GM12801 (cell line): ENCODE results near the gene GOLGA6C.

Experiments used
- TF ChIP-seq, protein P1 (sequence below): IDR thresholded peaks from one replicate; pipeline ENCODE4 v1.5.1; 2011; ENCODE audit warnings: control low read depth; ENCODE audit not compliant: insufficient read length; ENCODE audit errors: extremely low read depth

GOLGA6C gene

DNA sequence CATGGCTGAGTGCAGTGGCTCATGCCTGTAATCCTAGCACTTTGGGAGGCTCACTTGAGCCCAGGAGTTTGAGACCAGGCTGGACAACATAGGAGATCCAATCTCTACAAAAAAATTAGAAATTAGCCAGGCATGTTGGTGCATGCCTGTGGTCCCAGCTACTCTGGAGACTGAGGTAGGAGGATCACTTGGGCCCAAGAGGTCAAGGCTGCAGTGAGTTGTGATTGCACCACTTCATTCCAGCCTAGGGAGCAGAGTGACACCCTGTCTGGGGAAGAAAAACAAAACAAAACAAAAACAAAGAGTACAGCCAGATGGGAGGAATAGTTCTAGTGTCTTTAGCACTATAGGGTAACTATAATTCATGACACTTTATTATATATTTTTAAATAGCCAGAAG lies 51.6 kb downstream of the GOLGA6C start:
- TF ChIP-seq, protein P1, sequence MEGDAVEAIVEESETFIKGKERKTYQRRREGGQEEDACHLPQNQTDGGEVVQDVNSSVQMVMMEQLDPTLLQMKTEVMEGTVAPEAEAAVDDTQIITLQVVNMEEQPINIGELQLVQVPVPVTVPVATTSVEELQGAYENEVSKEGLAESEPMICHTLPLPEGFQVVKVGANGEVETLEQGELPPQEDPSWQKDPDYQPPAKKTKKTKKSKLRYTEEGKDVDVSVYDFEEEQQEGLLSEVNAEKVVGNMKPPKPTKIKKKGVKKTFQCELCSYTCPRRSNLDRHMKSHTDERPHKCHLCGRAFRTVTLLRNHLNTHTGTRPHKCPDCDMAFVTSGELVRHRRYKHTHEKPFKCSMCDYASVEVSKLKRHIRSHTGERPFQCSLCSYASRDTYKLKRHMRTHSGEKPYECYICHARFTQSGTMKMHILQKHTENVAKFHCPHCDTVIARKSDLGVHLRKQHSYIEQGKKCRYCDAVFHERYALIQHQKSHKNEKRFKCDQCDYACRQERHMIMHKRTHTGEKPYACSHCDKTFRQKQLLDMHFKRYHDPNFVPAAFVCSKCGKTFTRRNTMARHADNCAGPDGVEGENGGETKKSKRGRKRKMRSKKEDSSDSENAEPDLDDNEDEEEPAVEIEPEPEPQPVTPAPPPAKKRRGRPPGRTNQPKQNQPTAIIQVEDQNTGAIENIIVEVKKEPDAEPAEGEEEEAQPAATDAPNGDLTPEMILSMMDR: no peak

DNA sequence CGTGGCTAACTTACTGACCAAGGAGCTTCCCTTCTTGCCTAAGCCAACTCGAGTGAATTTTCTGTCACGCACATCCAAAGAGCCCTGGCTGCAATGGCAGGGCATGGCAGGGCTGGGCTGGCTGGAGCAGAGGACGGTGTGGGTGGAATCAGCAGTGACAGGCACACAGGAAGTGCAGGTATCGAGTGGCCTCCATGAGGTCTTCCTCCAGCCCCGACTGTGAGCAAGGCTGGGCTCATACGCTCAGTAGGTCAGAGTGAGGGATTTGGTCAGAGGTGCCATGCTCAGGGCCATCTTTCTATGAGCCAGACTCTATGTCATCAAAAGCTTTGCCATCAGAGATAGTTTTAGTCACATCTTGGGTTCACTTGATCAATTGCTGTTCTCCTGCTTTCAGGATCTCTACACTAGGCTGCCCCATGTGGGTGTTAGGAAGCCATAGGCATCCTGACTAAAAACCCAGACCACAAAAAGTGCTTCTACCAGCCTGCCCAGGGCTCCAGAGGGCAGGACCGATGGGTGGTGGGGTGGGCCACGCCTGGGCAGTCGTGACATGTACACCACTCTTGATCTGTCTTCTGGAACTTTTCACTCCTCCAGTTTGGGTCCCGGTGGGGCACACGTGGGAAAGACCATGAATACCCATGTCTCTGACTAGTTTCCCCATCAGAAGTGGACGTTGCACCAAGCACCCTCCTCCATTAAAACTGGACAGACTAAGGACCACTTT lies 55.1 kb downstream of the GOLGA6C start:
- TF ChIP-seq, protein P1: no peak

DNA sequence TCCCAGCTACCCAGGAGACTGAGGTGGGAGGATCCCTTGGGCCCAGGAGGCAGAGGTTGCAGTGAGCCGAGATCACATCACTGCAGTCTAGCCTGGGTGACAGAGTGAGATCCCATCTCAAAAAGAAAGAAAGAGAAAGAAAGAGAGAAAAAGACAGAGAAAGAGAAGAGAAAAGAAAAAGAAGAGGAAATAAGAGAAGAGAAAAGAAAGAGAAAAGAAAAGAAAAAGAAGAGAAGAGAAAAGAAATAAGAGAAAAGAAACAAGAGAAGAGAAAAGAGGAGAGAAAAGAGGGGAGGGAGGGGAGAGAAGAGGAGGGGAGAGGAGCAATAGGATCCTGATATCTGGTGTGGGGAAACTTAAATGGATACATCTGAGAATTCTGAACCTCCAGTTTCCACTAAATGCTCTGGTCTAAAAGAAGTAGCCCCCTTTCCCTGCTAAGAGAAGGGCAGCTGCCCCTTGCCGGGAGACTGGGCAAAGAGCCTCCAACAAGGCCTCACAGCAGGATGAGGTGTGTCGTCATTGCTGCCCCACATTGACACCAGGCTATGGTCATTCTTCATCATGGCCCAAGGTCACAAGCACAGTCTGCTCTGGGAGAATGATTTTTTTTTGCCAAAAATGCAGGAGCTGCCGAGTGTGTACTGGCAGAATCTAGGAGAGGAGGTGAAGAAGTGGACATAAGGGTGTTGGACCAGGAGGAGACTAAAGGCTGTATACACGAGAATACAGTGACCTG lies 56.6 kb downstream of the GOLGA6C start:
- TF ChIP-seq, protein P1: no peak
